Measurements from ENCODE around the gene CDH10. TPM values are rescaled to one million over a fixed set of nuclear protein-coding genes. Genes with fewer than 3 reads are reported as not detected.
A peak's percentile ranks its signal among the peaks of the same experiment; 100 is the strongest.

Gene CDH10
- total RNA-seq: 0.35 TPM
- long read RNA-seq: 0 reads

GRCh38 chr5:24644761-24645160 lies at the start of gene CDH10:
Gene CDH10, minus strand, starts transcription at chr5:24644978. Its CDS starts 51,488 bp downstream, at chr5:24593490.
- H3K4me3 ChIP-seq: no peak within 1 kb of the TSS
- no peaks in the 10 kb centered on the region for H3K36me3 ChIP-seq
- H3K27ac ChIP-seq: no peak within 1 kb of the TSS
- H3K9me3 ChIP-seq: no peaks in the 10 kb centered on the region
- intact Hi-C loops (cut with DNase I): no loop called here
- TF ChIP-seq, protein P1, sequence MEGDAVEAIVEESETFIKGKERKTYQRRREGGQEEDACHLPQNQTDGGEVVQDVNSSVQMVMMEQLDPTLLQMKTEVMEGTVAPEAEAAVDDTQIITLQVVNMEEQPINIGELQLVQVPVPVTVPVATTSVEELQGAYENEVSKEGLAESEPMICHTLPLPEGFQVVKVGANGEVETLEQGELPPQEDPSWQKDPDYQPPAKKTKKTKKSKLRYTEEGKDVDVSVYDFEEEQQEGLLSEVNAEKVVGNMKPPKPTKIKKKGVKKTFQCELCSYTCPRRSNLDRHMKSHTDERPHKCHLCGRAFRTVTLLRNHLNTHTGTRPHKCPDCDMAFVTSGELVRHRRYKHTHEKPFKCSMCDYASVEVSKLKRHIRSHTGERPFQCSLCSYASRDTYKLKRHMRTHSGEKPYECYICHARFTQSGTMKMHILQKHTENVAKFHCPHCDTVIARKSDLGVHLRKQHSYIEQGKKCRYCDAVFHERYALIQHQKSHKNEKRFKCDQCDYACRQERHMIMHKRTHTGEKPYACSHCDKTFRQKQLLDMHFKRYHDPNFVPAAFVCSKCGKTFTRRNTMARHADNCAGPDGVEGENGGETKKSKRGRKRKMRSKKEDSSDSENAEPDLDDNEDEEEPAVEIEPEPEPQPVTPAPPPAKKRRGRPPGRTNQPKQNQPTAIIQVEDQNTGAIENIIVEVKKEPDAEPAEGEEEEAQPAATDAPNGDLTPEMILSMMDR (IDR thresholded peaks at IDR 0.05): no peak
- DNase-seq (peak; percentile 39), ATAC-seq (no peak)
- H3K4me1 ChIP-seq: no peaks in the 10 kb centered on the region
- H3K27me3 ChIP-seq (ENCODE audit: low read depth): no peaks in the 10 kb centered on the region

DNA sequence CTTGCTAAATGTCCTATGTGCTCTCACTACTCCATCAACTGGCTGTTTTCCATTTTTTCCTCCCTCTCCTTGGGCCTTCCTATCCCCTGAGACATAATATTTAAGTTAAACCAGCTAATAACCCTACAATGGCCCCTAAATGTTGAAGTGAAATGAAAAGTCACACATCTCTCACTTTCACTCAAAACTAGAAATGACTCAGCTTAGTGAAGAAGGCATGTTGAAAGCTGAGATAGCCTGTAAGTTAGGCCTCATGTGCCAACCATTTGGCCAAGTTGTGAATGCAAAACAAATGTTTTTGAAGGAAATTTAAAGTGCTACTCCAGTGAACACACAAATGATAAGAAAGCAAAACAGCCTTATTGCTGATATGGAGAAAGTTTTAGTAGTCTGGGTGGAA lies 48.8 kb upstream of the CDH10 start:
- Histone ChIP-seq H3K27ac (no peak overlapping the region), H3K9me3 (peaks cover 2% of the 10 kb centered on the region), H3K36me3 (no peaks in the 10 kb centered on the region), H3K4me1 (no peaks in the 10 kb centered on the region), H3K4me3 (no peak overlapping the region), H3K27me3 (ENCODE audit: low read depth) (no peaks in the 10 kb centered on the region)
- TF ChIP-seq, protein P1 (IDR thresholded peaks at IDR 0.05): no peak
- DNase-seq (no peak), ATAC-seq (no peak)
- intact Hi-C loops (cut with DNase I): no loop called here

- TF ChIP-seq, protein P1 (IDR thresholded peaks at IDR 0.05): no peak
- Histone ChIP-seq H3K4me3 (no peak overlapping the region), H3K27me3 (ENCODE audit: low read depth) (no peaks in the 10 kb centered on the region), H3K4me1 (no peaks in the 10 kb centered on the region), H3K36me3 (no peaks in the 10 kb centered on the region), H3K27ac (no peak overlapping the region), H3K9me3 (peaks cover 6% of the 10 kb centered on the region)
- DNase-seq (no peak), ATAC-seq (no peak)
- intact Hi-C loops (cut with DNase I): no loop called here
Observed at GRCh38 chr5:24691074-24691473, 46.3 kb upstream of the CDH10 start.

- intact Hi-C loops (cut with DNase I): no loop called here
- ATAC-seq (no peak), DNase-seq (no peak)
- peaks cover 8% of the 10 kb centered on the region for H3K9me3 ChIP-seq
- H3K27ac ChIP-seq: no peak overlapping the region
- no peaks in the 10 kb centered on the region for H3K36me3 ChIP-seq
- no peaks in the 10 kb centered on the region for H3K4me1 ChIP-seq
- H3K4me3 ChIP-seq: no peak overlapping the region
- no peaks in the 10 kb centered on the region for H3K27me3 ChIP-seq (ENCODE audit: low read depth)
- TF ChIP-seq, protein P1 (IDR thresholded peaks at IDR 0.05): no peak
Observed at GRCh38 chr5:24681106-24681505, 36.3 kb upstream of the CDH10 start.

DNA sequence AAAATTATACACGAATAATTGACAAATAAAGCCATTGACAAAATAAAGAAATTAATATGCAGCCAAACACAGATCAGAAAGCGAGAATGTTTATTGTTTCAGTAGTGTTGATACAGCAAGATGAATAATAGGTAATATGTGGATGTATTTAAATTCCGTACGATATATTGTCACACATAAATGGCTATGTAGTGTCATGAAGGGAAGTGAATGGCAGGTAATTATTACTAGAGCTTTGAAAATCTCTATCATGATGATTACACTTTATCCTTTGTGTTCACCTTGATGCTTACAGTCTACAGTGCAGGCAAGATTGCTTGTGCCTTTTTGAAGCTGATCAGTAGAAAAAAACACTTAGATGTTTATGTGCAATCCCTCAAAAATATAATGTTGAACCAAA lies 23.3 kb upstream of the CDH10 start:
- no peaks in the 10 kb centered on the region for H3K4me1 ChIP-seq
- no peak overlapping the region for H3K4me3 ChIP-seq
- H3K9me3 ChIP-seq: no peaks in the 10 kb centered on the region
- no peak for DNase-seq
- H3K27me3 ChIP-seq (ENCODE audit: low read depth): no peaks in the 10 kb centered on the region
- TF ChIP-seq, protein P1 (IDR thresholded peaks at IDR 0.05): no peak
- intact Hi-C loops (cut with DNase I): no loop called here
- no peak for ATAC-seq
- no peaks in the 10 kb centered on the region for H3K36me3 ChIP-seq
- no peak overlapping the region for H3K27ac ChIP-seq

GRCh38 chr5:24649531-24649930 lies 4.8 kb upstream of the CDH10 start:
- H3K9me3 ChIP-seq: no peaks in the 10 kb centered on the region
- TF ChIP-seq, protein P1 (IDR thresholded peaks at IDR 0.05): no peak
- ATAC-seq (no peak), DNase-seq (no peak)
- no peaks in the 10 kb centered on the region for H3K27me3 ChIP-seq (ENCODE audit: low read depth)
- no peak overlapping the region for H3K4me3 ChIP-seq
- intact Hi-C loops (cut with DNase I): no loop called here
- H3K4me1 ChIP-seq: no peaks in the 10 kb centered on the region
- no peak overlapping the region for H3K27ac ChIP-seq
- H3K36me3 ChIP-seq: no peaks in the 10 kb centered on the region
